DMS79 treated with DMSO at 0.1 percent for 48 hours (cell line): Measurements from ENCODE around the gene CACNA2D1.
A peak's percentile ranks its signal among the peaks of the same experiment; 100 is the strongest.

Source experiments
- DNase-seq: peaks from one replicate; lab custom pipeline; 2025; lab: John Stamatoyannopoulos, UW

The CACNA2D1 gene

GRCh38 chr7:82106201-82106600 is 337.4 kb downstream of the CACNA2D1 start:
- DNase-seq, result no peak

DNA sequence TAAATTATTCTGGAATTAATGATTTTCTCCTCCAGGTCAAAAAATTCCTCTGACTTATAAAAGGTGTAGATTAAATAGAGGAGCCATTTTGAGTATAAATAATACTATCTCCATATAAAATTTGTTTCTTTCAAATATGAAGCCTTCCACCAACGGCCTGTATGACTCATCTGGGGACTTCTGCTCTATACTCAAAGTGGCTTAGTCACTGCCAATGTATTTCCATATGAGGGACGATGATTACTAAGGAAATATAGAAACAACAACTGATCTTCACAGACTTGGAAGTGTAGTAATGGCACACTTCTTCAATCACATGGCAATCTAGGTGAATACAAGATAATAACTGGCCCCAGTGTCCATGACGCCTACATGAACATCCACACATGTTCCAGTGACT is 338.1 kb downstream of the CACNA2D1 start:
- DNase-seq, result no peak

DNA sequence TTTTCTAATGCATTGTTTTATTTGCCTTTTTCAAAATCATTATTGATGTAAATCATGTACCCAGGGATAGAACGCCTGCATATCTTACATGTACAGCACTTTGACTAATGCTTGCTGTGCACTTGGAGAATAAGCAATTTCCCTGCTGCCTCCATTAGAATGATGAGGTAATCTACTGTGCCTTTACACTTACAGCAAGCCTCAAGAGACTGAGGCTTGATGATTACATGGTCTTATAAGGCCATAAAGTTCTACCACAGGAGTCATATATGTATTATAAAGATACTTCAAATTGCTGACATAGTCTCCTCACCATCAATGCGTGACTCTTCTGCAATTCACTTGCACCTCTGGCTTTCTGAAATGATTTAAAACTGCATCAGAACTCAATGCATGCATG is 345.2 kb downstream of the CACNA2D1 start:
- DNase-seq, result peak; percentile 16

- DNase-seq, result no peak
Measured at GRCh38 chr7:82091126-82091684, 352.4 kb downstream of the CACNA2D1 start.

DNA sequence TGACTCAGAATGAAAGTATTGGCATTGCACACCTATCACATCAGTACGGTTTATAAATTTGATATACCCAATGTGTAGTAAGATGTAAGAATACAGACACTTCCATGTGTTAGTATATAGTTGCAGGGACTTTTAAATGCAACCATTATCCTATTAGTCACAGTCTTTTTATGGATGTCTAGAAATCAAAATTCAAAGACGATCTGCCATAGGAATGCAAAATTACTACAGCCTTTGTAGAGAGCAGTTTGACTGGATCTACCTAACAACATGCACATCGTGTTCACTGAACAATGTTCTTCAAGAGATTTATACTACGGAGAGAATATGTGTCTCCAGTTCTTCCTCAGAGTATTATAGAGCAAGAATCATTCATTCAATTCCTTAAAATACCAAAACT is 356.5 kb downstream of the CACNA2D1 start:
- no peak for DNase-seq

DNA sequence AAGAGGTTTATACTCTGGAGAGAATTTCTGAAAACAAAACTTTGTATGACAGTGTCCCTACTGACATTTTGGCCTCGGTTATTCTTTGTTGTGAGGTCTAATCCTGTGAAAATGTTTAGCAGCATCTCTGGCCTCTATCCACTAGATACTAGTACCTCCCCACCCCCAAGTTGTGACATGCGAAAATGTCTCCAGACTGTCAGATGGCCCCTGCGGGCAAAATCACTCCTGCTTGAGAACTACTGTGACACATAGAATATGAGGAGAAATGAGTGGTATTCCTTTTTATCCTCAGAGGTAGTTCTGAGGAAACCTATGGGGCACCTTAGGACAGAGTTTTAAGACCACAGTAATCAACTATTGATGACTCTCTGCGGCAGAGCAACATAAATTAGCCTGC is 358.5 kb downstream of the CACNA2D1 start:
- DNase-seq, result no peak

DNA sequence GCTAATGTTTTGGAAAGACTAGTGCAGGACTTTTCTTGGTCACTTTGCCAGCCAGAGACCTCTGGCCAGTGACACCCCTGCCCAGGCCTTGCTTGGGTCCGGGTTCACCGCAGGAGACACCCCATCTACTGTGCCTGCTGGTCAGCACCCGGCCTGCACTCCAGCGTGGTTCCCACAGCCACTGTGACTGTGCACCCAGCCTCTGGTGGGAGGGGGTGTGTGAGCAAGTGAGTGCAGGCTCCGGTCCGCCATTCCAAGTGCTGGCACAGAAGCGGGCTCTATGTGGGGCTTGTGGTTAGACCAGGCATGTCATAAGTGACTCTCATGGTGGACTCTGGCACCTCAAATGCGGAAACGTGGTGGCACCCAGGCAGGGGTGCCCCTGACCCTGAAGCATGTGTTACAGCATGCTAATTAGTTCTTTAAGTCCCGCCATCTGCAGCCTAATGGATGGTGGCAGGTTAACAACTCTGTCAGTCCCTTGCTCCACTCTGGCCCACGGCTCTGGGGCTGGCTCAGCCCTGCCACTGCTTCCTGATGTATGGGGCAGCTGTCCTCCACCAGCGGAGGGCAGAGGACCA is 361.8 kb downstream of the CACNA2D1 start:
- DNase-seq, result no peak

GRCh38 chr7:82080254-82080927 is 363.2 kb downstream of the CACNA2D1 start:
- no peak for DNase-seq

DNA sequence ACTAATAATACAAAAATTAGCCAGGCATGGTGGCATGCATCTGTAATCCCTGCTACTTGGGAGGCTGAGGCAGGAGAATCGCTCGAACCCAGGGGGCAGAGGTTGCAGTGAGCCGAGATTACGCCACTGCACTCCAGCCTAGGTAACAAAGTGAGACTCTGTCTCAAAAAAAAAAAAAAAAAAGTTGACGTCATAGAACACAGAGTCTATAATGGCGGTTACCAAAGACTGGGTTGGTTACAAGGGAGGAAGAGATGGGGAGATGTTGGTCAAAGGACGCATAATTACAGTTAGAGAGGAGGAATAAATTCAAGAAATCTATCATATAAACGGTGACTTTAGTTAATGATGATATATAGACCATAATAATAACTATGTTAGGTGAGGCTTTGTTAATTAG is 364.1 kb downstream of the CACNA2D1 start:
- no peak for DNase-seq

GRCh38 chr7:82078807-82079206 is 364.8 kb downstream of the CACNA2D1 start:
- no peak for DNase-seq

- DNase-seq, result no peak
Measured at GRCh38 chr7:82071468-82071867, 372.1 kb downstream of the CACNA2D1 start.

GRCh38 chr7:82067628-82068264 is 375.8 kb downstream of the CACNA2D1 start:
- DNase-seq, result no peak

DNA sequence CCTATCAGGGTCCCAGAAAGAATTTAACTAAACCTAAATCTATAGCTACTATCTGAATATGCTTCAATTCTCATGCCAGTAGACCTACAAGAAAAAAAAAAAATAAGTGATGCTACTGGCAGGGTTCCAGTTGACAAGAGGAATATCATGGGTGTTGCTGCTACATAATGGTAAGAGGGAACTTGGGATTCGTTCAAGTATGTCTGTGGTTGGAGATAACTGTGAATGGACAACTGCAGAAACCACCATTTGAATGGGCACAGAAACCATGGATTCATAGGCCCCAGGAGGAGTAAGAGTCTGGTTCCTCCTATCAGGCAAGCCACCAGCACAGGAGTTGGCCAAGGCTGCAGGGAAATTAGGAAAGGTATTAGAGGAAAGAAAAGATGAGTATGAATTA is 386.1 kb downstream of the CACNA2D1 start:
- DNase-seq, result peak; percentile 42

DNA sequence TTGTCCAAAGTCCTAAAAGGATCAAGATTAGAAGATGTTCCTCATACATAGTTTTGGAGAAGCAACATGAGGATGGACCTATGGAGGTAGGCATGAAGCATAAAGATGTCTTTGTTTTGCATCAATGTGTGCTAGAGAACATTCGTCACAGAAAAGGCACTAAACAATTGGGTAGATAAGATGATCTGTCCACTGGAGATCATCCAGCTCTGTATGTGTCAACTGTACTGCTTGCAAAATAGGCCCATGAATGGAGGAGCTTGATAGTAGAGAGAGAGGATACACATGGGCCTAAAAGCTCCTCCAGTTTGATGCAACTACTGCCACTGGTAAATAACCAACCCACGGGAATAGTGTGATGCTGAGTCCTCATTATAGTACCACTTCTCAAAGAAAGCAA is 387.3 kb downstream of the CACNA2D1 start:
- no peak for DNase-seq

- no peak for DNase-seq
Measured at GRCh38 chr7:82054544-82054943, 389.0 kb downstream of the CACNA2D1 start.

- DNase-seq, result no peak
Measured at GRCh38 chr7:82053453-82054032, 390.0 kb downstream of the CACNA2D1 start.

DNA sequence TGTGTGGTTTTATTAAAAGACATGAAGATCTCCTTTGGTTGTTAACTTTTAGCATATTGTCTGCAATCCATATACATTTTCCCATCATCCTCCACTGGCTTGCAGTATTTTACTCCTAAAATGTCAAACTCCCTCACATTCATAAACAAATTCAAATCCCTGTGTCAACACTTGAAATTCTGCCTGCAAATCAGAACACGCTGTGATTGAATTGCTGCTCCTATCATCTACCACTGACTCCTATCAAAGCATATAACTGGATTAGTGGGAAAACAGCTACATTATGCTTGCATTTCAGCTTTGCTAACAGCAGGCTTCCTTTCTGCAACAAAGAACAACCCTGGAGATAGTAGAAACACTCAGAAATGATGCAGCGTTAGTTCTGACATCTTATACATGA is 392.0 kb downstream of the CACNA2D1 start:
- DNase-seq, result no peak

DNA sequence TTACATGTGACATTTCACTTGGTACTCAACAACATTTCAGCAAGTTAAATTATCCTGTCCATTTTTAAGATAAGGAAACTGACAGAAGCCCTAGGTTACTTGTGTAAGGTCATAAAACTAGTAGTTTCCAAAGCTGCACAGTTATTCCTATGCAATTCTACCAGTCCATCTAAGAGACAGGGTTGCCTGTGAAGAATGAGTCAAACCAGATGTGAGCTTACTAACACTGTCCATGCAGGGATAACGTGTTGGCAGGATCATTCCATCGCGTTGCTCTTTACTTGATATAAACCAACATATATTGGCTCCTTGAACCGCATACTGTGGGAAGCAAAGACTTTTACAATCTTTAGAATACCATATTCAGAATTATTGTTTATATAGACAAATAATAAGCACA is 392.8 kb downstream of the CACNA2D1 start:
- DNase-seq, result no peak

- DNase-seq, result no peak
Measured at GRCh38 chr7:82049891-82050533, 393.6 kb downstream of the CACNA2D1 start.

DNA sequence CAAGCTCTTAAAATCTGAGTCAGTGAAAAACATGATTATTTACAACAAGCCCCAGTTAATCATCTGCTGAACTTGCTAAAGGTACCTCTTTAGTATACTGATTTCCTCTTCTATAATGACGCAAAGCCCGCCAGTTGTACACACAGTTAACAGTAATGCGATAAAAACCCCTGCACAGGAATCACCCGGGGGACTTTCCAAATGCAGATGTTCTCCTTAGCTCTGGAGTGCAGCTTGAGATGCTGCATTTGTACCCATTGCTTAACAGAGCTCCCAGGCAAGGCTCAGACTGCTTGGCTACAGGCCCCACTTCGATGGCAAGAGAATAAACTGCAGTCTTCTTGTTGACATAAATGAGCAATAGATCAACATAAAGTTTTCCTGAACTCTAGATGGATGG is 394.1 kb downstream of the CACNA2D1 start:
- DNase-seq, result no peak

DNA sequence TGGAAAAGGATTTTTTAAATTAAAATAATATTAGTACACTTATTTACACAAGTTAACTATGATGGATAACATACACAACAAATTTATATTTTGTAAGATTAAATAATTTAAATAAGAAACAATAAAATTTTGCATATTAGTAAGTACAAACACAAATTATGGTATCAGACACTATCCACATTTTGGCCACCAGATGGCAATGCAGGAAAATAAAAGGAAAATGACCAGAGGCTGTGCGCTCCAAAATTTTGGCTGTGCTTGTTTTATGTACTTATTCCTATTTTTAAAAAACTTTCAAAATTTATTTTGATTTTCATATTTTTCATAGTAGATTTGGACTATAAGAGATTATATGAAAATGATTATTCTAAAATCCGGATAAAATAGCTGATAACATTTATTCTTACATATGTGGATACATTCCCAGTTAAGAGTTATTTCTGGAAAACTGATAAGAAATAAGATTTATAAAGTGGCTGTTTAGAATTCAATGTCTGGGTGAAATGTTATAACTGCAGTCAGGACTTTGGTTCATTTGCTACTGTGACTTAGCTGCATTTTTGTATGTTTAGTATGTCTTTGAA is 399.0 kb downstream of the CACNA2D1 start:
- peak; percentile 63 for DNase-seq

GRCh38 chr7:82039621-82040020 is 404.0 kb downstream of the CACNA2D1 start:
- no peak for DNase-seq
